Left colon (tissue), 2 donors: Measurements from ENCODE around the gene EYA2. TPM values are rescaled to one million over a fixed set of nuclear protein-coding genes. Genes with fewer than 3 reads are reported as not detected.

ENCODE experiments used
- ATAC-seq: fragments of 200-7000 bp; cut with Tn5 transposase; one replicate; pipeline ENCODE4 v1.9.1; 2020; ENCODE audit warnings: mild to moderate bottlenecking, moderate library complexity
- DNase-seq, 2 donors: peaks; one replicate each; pipeline ENCODE4 v3.0.0-alpha.2; 2020
- intact Hi-C, 2 donors: fragments of 100-400 bp; cut with DNase I in 1 of 2; cut with micrococcal nuclease in 1 of 2; formaldehyde crosslinking; loops; one replicate each; pipeline versions ENCODE4 v1.11.2 to v1.14.0; 2022; cut with DNase I, micrococcal nuclease
- total RNA-seq, 2 donors: library from RNA; stranded (reverse); fragmentation: NEBNext Ultra II Directional; extraction: Animal tissue kit (Norgen Biotek cat#: 25700); gene quantifications; one replicate each; pipeline ENCODE4 v1.2.1, GENCODE V29; 2021
- donor health status: DM: no; HTN: no; CAD: no.
- donor health status: DM: yes; HTN: yes; CAD: no.

Gene EYA2
- total RNA-seq, 2 donors from 2014 or later: 12.2 to 21.0 TPM

DNA sequence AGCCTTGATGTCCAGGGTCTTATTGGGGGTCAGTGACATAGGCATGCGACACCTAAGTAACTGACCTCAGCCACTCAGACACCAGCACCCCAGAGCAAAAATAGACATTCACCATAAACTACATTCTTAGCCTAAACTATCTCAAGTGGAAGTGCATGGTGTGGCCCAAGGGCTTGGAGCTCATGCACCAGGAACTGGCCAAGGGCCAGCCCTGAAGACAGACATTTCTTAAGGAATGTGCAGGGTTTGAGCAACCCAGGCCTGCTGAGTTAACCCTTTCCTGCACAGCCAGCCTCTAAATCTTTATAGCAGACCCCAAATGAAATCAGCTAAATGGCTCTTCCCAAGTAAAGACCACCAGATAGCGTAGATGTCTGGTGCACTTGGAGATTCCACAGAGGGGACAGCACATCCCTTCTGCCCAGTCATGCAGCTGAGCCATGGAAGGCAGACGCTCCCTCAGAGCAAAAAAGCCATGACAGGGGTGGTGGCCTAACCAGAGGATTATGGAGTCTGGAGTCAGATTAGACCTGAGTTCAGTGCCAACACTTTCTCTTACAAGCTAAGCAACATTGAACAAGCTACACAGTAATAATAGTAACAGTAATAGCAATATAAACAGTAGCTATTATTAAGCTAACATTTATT is 239.3 kb downstream of the EYA2 start:
- ATAC-seq (no peak), DNase-seq (no peak)
- intact Hi-C loops: no loop called here

DNA sequence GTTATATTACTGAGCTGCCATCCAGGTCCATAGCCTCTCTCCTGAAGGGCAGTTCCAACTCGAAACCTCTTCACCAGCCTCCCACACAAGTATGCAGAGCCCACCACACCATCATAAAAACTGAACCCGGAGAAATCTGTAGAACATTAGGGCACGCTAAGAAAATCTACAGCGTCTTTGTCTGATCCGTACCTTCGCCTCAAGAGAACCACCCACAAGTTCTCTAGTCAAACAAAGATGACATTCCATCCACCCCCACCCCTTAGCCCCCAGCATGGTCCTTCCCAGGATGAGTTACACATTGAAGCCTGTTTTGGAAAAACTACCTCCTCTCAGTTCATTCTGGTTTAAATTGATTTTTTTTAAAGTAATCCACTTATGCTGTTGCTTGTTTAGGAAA is 242.1 kb downstream of the EYA2 start:
- DNase-seq (no peak), ATAC-seq (no peak)
- intact Hi-C loops: no loop called here

DNA sequence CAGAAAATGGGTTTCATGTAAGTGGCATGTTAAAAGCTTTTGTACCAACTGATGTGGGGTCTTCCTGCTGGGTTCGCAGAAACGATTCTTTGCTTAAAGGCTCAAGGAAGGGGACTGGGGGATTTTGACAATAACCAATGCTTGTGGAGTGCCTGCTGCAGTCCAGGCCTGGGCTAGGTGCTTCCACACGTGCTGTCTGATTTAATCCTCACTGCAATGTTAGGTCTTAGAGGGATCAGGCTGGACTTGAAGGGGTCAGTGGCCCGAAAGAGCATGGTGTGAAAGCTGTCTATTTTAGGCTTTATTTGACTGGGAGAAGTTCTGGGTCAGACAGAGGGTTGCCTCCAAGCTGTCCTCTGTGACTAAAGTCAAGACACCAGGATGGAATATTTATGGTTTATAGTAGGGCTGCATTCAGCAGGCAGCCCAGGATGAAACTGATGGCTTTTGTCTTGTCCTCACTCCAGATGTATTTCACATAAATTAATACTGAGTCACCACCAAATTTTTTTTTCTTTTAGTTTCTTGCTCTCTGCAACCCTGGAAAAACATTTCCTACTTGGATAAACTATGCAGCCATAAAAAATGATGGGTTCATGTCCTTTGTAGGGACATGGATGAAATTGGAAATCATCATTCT is 242.7 kb downstream of the EYA2 start:
- DNase-seq: no peak
- ATAC-seq: no peak
- intact Hi-C loops: no loop called here

DNA sequence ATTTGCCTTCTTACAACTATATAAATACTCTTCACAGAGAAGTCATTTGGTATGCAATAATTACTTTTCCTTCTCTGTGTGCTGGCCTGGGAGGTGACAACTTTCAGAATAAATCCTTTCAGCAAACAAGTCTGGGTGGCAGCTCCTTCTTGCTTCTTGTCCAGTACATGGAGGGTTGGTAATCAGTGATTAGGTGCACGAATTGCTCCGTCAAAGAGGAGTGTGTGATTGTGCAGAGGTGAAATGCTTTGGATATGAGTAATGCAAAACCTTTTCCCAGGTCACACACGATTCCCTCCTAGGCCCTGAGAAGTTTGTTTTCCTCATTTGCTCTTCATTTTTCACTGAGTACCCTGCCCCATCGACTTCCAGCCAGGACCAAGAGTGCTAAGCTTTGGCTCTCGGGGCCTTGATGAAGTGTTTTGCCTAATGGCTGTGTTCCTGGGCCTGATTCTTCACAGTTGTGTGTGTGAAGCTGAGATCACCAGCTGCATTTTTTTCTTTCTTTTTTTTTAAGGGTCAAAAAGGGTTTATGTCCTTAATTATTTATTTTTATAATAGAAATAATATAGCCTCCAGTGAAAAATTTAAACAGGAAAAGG is 245.4 kb downstream of the EYA2 start:
- no peak for ATAC-seq
- intact Hi-C loops: no loop called here

DNA sequence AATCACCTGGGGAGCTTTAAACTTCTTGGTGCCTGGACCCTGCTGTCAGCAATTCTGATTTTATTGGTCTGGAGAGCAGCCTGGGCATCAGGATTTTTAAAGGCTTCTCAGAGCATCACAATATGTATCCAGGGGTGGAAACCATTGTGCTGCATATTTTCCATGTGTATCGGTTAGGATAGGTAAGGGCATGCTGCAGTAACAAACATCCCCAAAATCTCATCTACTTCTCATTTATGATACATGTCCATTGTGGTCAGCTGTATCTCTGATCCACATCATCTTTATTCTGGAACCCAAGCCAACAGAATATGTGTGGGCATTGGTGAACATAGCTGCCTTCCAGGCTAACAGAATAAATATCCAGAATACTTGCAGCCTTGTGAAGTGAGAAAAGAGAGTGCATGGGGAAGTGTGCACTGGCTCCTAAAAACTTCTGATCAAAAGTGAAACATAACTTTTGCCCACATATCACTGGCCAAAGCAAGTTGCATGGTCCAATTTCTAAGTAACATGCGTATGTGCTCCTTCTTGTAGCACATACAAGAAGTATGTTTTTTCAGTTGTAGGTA is 246.8 kb downstream of the EYA2 start:
- ATAC-seq (no peak), DNase-seq (no peak)
- intact Hi-C loops: no loop called here

More for the DNA sequence above, 245.4 kb downstream of the EYA2 start:
- DNase-seq: no peak

DNA sequence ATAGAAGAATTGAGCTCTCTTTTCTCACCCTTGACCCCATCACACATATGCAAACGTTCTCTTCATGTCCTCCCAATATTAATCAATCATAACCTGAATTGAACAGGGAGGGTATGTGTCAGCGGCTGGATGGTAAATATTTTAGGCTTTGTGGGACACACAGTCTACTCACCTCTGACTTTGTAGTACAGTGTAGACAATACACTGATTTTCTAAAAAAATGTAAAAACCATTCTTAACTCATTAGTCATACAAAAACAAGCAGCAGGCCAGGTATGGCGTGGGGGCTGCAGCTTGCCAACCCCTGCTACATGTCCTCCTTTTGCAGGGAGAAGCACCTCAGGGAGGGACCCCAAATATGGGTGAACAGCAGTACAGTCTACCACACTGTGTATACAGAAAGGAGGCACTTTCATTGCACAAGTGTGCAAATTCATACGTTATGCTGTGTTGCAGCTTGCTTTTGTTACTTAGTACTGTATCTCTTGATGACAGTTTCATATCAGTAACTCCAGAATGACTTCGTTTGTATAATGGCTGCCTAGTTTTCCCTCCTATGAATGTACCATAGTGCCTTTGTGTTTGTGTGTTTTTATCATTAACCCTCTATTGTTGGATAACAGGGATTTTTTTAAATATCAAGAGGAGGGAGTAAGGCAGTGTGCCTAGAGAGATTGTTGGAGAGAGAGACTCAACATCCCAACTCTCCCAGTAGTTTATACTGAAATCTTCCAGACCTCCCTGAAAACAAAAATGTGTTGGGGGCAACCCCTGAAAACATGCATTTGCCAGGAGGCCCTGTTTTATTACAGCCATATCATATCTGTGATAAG is 247.5 kb downstream of the EYA2 start:
- intact Hi-C loops: no loop called here
- no peak for DNase-seq
- ATAC-seq: no peak

DNA sequence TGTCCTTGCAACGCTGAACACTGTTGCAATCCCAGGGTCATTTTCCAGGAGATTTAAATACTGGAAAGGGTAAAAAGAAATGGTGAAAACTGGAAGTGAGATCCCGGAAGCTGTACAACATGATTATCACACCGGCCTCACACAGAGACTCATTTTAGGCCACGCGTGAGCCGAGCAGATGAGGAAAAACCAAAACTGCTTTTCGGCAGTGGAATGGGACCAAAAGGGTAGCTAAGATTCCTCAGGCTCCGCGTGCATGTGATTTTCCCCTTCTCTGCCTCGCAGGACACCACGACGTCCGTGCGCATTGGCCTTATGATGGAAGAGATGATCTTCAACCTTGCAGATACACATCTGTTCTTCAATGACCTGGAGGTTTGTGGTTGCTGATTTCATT is 248.1 kb downstream of the EYA2 start:
- DNase-seq: no peak
- intact Hi-C loops: no loop called here
- no peak for ATAC-seq

DNA sequence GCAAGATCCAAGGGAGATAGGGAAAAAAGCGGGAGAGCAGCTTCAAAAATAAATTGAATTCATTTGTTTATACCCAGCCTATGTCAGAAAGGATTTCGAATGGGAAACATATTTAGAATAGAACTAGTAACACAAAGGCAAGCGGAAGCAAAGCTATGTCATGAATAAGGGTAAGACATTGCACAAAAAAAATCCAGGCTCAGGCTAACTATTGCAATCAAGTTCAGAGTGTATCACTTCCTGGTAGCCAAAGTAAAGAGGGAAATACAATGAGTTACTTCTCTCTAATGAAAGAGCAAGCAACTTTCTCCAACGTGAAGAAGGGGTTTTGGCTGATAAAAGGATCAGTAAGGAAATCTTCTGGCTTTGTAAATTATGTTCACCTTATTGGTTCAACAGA is 249.0 kb downstream of the EYA2 start:
- no peak for ATAC-seq
- DNase-seq: no peak
- intact Hi-C loops: no loop called here

DNA sequence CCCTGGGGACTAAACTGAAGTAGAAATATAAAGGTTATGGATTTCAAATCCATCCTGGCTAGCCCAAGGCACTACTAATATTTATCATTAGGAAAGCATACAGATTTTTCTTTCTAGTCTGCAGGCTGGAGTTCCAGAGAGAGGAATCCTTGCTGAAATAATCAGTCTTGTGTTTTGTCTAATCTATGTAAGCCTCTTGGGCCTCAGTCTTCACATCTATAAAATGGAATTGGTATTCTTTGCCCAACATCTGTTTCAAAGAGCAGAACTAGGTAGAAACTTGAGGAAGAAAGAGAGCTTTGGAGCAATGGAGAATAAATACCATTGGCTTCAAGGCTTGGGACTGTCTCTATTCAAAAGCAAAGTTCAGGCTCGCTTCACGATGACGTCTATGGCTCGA is 249.8 kb downstream of the EYA2 start:
- DNase-seq: no peak
- intact Hi-C loops: no loop called here
- ATAC-seq: no peak

DNA sequence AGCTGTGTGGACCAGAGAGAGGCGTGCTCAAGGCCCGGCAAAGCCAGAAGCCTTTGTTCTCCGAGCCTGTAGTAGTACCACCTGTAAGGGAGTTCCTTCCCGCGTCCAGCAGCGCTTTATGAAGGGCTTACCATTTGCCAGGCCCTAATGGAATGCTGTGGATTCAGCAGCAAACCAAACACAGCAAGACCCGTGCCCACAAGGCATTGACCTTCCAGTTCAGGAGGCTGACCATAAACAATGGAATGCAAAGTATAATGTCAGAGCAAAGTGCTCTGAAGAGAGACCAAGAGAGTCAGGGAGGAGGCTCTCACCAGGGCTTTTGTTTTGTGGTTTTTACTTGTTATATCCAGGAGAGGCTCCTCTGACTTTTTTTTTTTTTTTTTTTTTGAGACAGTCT is 252.0 kb downstream of the EYA2 start:
- no peak for DNase-seq
- intact Hi-C loops: no loop called here
- ATAC-seq: no peak

DNA sequence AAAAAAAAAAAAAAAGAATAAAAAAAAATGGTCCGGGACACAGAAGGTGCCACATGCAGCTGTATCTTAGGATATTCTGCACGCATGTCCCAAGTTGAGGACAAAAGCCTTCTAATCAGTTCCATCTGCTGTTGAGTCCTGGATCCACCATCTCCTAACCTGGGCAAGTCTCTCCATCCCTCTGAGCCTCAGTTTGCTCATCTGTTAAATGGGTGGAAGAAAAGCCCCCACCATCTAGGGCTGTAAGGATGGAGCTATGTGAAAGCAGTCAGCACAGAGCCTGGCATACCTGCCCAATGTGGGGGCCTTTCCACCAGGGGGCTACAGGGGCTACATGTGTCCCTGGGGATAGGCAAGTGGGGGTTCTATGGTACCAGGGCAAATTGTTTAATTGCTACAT is 253.4 kb downstream of the EYA2 start:
- no peak for ATAC-seq
- intact Hi-C loops: no loop called here
- DNase-seq: no peak

DNA sequence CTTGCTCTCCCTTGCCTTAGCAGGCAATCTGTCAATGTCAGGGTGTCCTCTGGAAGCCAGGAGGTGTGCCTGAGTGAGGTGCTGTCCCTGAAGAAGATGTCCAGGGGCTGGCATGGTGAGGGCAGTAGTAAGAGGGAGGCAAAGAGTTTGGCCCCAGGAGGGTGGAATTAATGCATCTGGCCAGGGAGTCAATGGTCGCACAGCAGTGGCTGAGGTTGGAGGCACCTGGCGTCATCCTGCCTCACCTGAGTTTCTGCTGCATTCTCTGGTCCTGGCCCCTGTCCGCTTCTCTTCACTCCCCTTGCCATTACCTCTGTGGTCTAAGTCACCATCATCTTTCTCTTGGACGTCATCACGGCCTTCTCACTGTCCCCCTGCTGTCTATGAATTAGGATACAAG is 255.3 kb downstream of the EYA2 start:
- intact Hi-C loops: no loop called here
- ATAC-seq: no peak
- no peak for DNase-seq

DNA sequence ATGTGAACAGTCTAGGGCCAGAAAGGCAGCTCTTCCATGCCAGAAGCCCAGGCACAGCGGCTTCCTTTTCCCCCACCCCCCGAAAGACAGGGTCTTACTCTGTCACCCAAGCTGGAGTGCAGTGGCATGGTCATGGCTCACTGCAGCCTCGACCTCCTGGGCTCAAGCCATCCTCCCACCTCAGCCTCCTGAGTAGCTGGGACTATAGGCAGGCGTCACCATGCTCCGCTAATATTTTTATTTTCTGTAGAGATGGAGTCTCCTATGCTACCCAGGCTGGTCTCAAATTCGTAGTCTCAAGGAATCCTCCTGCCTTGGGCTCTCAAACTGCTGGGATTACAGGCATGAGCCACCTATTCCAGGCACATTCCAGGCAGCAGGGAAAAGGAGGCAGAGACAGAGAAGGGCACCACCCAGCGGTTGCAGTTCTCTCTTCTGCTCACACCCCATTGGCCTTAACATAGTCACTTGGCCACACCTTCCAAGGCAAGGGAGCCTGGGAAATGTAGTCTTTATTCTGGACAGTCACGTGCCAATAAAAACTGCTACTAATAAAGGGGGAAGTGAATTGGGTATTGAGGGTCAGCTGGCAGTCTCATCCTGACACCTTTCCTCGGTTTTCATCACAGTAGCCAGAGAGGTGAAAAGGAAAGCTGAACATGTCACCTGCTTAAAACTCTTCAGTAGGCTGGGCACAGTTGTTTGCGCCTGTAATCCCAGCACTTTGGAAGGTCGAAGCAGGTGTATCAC is 255.9 kb downstream of the EYA2 start:
- intact Hi-C loops: no loop called here
- DNase-seq: peak; percentile 42 to 64
- ATAC-seq: peak; percentile 95

DNA sequence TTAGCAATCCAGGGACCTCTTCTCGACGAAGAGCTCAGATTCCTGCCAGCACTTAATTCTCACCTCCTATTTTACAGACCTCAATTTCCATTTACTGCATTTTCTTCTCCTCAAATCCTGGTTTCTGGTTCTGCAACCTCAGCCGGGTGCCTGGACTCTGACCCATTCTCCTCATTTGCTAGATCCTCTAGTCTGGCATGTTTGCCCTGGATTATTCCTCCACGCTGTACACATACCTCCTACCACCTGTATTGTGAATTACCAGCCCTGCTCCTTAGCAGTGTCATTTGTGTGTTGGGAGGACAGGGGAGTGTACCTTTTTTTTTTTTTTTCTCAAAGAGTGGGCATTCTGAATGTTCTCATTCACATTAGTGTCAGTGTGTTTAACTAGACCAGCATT is 257.4 kb downstream of the EYA2 start:
- ATAC-seq (peak; percentile 26), DNase-seq (no peak)
- intact Hi-C loops: no loop called here

DNA sequence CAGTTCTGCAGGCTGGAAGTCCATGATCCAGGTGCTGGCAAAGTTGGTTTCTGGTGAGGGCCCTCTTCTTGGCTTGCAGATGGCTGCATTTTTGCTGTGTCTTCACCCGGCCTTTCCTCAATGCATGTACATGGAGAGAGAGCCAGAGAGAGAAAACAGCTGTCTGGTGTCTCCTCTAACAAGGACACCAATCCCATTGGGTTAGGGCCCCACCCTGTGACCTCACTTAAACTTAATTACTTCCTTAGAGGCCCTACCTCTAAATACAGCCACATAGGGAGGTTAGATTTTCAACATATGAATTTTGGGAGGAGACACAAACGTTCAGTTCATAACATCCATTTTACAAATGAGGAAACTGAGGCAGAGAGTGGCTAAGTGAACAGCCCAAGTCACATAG is 259.4 kb downstream of the EYA2 start:
- no peak for DNase-seq
- no peak for ATAC-seq
- intact Hi-C loops: no loop called here

DNA sequence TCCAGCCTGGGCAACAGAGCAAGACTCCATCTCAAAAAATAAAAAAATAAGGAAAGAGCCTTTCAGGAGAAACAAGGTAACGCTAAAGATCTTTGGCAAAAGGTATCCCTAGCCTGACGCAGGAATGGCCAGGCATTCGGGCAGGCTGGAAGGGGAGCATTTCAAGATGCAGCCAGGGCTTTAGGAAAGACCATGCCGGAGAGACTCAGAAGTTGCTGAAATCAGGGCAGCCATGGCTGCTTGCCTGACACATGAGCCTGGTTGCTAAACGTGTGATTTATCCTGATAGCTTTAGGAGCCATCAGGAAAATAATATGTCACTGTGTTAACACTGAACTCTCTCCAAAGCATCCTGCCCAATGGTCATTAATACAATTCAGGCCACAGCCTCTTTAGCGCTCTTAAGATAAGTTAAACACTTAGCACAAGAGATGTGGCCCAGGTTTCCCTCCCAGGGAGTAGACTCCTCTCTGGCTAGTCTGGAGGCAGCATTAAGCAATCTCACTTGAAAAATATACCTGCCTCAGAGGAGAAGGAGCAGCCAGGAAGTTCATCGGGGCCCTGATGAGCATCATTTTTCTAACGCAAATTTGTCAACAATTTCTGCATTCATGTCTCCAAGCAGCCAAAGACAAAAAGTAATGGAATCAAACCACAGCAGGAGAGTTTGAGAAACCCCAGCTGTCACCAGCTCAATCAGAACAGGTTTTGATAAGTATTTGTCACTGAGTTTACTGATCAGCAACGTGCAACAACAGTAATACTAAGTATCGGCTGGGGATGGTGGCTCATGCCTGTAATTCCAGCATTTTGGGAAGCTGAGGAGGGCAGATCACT is 261.9 kb downstream of the EYA2 start:
- intact Hi-C loops: no loop called here
- no peak for DNase-seq

DNA sequence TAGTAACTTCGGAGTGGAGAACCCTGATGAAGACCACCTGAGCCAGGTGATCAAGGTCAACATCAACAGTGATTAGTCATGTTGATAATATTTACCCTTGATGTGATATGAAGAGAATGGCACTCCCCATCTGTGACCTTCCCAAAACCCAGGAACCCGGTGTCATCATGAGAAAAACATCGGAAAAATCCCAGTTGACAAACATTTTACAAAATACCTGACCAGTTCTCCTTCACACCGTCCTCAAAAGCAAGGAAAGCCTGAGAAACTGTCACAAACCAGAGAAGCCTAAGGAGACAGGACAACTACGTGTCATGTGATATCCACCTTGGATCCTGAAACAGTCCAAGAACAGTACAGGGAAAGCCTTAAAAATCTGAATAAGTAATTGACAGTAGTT is 264.5 kb downstream of the EYA2 start:
- intact Hi-C loops: no loop called here
- no peak for ATAC-seq

More for the DNA sequence above, 261.9 kb downstream of the EYA2 start:
- ATAC-seq: no peak

DNA sequence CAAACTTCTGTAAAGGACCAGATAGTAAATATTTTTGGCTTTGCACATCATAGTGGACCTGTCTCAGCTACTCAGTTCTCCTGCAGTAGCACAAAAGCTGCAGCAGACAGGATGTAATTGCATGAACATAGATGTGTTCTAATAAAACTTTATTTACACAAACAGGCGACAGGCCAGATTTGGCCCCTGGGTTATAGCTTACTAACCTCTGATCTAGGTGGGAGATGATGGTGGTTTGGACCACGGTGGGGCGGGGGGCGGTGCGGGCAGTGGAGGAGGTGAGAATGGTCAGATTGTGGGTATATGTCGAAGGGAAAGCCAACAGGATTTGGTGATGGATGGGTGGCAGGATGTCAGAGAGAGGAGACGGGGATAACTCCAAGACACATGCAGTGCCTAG is 265.6 kb downstream of the EYA2 start:
- intact Hi-C loops: no loop called here
- ATAC-seq (no peak), DNase-seq (no peak)

More for the DNA sequence above, 264.5 kb downstream of the EYA2 start:
- no peak for DNase-seq
